Panc1 (cell line): Measurements from ENCODE around the gene NCLN.
"Not testable (repeated sequence)": the region's sequence is repeated elsewhere in the genome, so short reads cannot be mapped to it uniquely, and the experiment has no call there.

Experiments
- POLR2AphosphoS5 ChIP-seq: IDR thresholded peaks from 2 replicates; pipeline ENCODE4 v1.6.1; 2012; ENCODE audit warnings: mild to moderate bottlenecking, low read depth, low read length, moderate library complexity
- SIN3A ChIP-seq: IDR thresholded peaks from 2 replicates; pipeline ENCODE4 v1.6.1; 2012; ENCODE audit warnings: low read depth, mild to moderate bottlenecking, low read length, moderate library complexity, borderline replicate concordance; ENCODE audit not compliant: insufficient read depth
- TF ChIP-seq, protein P1 (sequence below): fragments of 450-650 bp; IDR thresholded peaks from 2 replicates; pipeline ENCODE4 v1.5.1; 2017; ENCODE audit warnings: mild to moderate bottlenecking

DNA sequence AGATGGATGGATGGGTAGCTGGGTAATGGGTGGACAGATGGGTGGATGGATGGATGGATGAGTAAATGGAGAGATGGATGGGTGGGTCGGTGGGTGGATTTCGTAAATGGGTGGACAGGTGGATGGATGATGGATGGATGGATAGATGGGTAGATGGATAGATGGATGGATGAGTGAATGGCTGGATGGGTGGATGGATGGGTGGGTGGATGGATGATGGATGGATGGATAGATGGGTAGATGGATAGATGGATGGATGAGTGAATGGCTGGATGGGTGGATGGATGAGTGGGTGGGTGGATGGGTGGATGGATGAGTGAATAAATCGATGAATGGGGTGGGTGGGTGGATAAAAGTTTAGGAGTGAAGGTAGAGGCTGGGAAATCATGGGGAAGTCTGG is 31.3 kb upstream of the NCLN start:
- TF ChIP-seq, protein P1, sequence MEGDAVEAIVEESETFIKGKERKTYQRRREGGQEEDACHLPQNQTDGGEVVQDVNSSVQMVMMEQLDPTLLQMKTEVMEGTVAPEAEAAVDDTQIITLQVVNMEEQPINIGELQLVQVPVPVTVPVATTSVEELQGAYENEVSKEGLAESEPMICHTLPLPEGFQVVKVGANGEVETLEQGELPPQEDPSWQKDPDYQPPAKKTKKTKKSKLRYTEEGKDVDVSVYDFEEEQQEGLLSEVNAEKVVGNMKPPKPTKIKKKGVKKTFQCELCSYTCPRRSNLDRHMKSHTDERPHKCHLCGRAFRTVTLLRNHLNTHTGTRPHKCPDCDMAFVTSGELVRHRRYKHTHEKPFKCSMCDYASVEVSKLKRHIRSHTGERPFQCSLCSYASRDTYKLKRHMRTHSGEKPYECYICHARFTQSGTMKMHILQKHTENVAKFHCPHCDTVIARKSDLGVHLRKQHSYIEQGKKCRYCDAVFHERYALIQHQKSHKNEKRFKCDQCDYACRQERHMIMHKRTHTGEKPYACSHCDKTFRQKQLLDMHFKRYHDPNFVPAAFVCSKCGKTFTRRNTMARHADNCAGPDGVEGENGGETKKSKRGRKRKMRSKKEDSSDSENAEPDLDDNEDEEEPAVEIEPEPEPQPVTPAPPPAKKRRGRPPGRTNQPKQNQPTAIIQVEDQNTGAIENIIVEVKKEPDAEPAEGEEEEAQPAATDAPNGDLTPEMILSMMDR = not testable (repeated sequence)
- TF ChIP-seq POLR2AphosphoS5, SIN3A: not testable (repeated sequence)
